Epithelial cell of proximal tubule (primary cell): ENCODE measurements around the gene PPA2. TPM values are rescaled to one million over a fixed set of nuclear protein-coding genes. Genes with fewer than 3 reads are reported as not detected.

Experiments
- DNase-seq: peaks from one replicate; pipeline ENCODE4 v3.0.0-alpha.2; 2011; ENCODE audit warnings: low read depth
- H3K4me3 ChIP-seq: 2 replicates; pipeline ENCODE4 v1.5.1; 2011; ENCODE audit warnings: low read depth, mild to moderate bottlenecking, low read length
- CTCF ChIP-seq: conservative IDR thresholded peaks from 2 replicates; pipeline ENCODE4 v1.5.1; 2012; ENCODE audit warnings: low read depth, mild to moderate bottlenecking, low read length
- total RNA-seq: library from RNA; depleted of rRNA; stranded (reverse); fragments of >200 nt; gene quantifications from 2 replicates; pipeline ENCODE4 v1.2.3, GENCODE V29; 2015

PPA2 gene
- total RNA-seq, 1 donor from 2014 or later, result 156 TPM

- peak; percentile 2 for DNase-seq
- no peak overlapping the region for H3K4me3 ChIP-seq
- TF ChIP-seq CTCF, result no peak
Measured at GRCh38 chr4:105350859-105351490, 122.9 kb downstream of the PPA2 start.

GRCh38 chr4:105348719-105349118, 125.1 kb downstream of the PPA2 start:
- no peak overlapping the region for H3K4me3 ChIP-seq
- no peak for DNase-seq
- no peak for TF ChIP-seq CTCF

GRCh38 chr4:105346869-105347268, 127.0 kb downstream of the PPA2 start:
- no peak for DNase-seq
- no peak for TF ChIP-seq CTCF
- H3K4me3 ChIP-seq, result no peak overlapping the region

- H3K4me3 ChIP-seq, result no peak overlapping the region
- no peak for TF ChIP-seq CTCF
- no peak for DNase-seq
Measured at GRCh38 chr4:105345838-105346237, 128.0 kb downstream of the PPA2 start.

- DNase-seq, result no peak
- no peak for TF ChIP-seq CTCF
Measured at GRCh38 chr4:105345358-105345757, 128.5 kb downstream of the PPA2 start.

GRCh38 chr4:105344141-105344540, 129.7 kb downstream of the PPA2 start:
- H3K4me3 ChIP-seq, result no peak overlapping the region
- TF ChIP-seq CTCF, result no peak
- DNase-seq, result no peak

More at GRCh38 chr4:105345358-105345757, 128.5 kb downstream of the PPA2 start:
- no peak overlapping the region for H3K4me3 ChIP-seq
